SK-MEL-5 (cell line): ENCODE results near the gene RELN. TPM values are rescaled to one million over a fixed set of nuclear protein-coding genes. Genes with fewer than 3 reads are reported as not detected.

Experiments
- DNase-seq: peaks from one replicate; pipeline ENCODE4 v3.0.0-alpha.2; 2016; ENCODE audit warnings: low read depth, low spot score
- in situ Hi-C: cut with HindIII; loops from 2 replicates; pipeline ENCODE4 v1.10.0; 2016; ENCODE audit warnings: low sequenced_read_pairs, high pct_unique_total_duplicates, low pct_unique_long_range_greater_than_20kb
- total RNA-seq: library from RNA; depleted of rRNA; stranded (reverse); fragments of >200 nt; shearing (Covaris generic); gene quantifications from 2 replicates; pipeline ENCODE4 v1.2.3, GENCODE V29; 2014

The RELN gene
- total RNA-seq, 1 experiment from 2014 or later: 5.1 TPM

- in situ Hi-C loops: no loop called here
- DNase-seq: no peak
Measured at GRCh38 chr7:103694304-103694703, 295.2 kb downstream of the RELN start.

- in situ Hi-C loops: no loop called here
Measured at GRCh38 chr7:103691291-103691690, 298.2 kb downstream of the RELN start.

GRCh38 chr7:103690242-103690974 is 299.1 kb downstream of the RELN start:
- DNase-seq: no peak
- in situ Hi-C loops: no loop called here

More at GRCh38 chr7:103691291-103691690, 298.2 kb downstream of the RELN start:
- DNase-seq: no peak

- no peak for DNase-seq
- in situ Hi-C loops: no loop called here
Measured at GRCh38 chr7:103689255-103689654, 300.2 kb downstream of the RELN start.

- in situ Hi-C loops: no loop called here
- DNase-seq: no peak
Measured at GRCh38 chr7:103687951-103688350, 301.5 kb downstream of the RELN start.

GRCh38 chr7:103687272-103687671 is 302.2 kb downstream of the RELN start:
- in situ Hi-C loops: no loop called here

GRCh38 chr7:103686763-103687162 is 302.7 kb downstream of the RELN start:
- no peak for DNase-seq
- in situ Hi-C loops: no loop called here

More at GRCh38 chr7:103687272-103687671, 302.2 kb downstream of the RELN start:
- DNase-seq: no peak

- DNase-seq: no peak
- in situ Hi-C loops: no loop called here
Measured at GRCh38 chr7:103686064-103686463, 303.4 kb downstream of the RELN start.

- no peak for DNase-seq
- in situ Hi-C loops: no loop called here
Measured at GRCh38 chr7:103685646-103686045, 303.8 kb downstream of the RELN start.

- DNase-seq: no peak
- in situ Hi-C loops: no loop called here
Measured at GRCh38 chr7:103683348-103683747, 306.1 kb downstream of the RELN start.

- no peak for DNase-seq
- in situ Hi-C loops: no loop called here
Measured at GRCh38 chr7:103680161-103681144, 309.0 kb downstream of the RELN start.

GRCh38 chr7:103679151-103680132 is 310.0 kb downstream of the RELN start:
- in situ Hi-C loops: no loop called here
- DNase-seq: no peak

GRCh38 chr7:103668279-103668941 is 321.0 kb downstream of the RELN start:
- in situ Hi-C loops: no loop called here
- no peak for DNase-seq

GRCh38 chr7:103666326-103666725 is 323.1 kb downstream of the RELN start:
- DNase-seq: no peak
- in situ Hi-C loops: no loop called here

GRCh38 chr7:103664577-103664976 is 324.9 kb downstream of the RELN start:
- DNase-seq: peak; percentile 20
- in situ Hi-C loops: no loop called here

- peak; percentile 55 for DNase-seq
- in situ Hi-C loops: no loop called here
Measured at GRCh38 chr7:103660455-103661371, 328.7 kb downstream of the RELN start.
